NK-92 (cell line): ENCODE measurements around the gene EEF2K.
"Not testable (repeated sequence)": the region's sequence is repeated elsewhere in the genome, so short reads cannot be mapped to it uniquely, and the experiment has no call there.

Experiments
- DNase-seq: peaks from one replicate; lab custom pipeline; 2025; ENCODE audit not compliant: unreplicated experiment; lab: John Stamatoyannopoulos, UW

EEF2K gene

DNA sequence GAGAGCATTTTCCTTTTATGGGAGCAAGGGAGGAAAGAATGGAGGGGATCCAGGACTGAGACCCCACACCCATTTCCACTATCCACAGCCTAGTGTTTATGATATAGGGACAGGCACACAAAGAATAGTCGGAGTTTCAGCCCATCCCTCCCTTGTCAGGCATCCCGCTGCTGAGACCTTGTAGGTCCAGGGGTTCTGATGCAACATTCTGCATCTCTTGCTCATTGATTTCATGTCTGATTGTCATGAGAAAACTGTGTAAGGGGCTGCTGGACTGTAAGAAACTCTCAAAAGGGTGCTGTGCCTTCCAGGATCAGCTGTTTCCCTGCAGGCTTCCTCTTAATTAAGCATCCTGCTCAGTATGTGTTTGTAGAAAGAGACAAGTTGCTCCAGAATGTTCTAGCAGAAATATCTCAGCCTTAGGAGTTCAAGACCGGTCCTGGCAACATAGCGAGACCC lies 85.8 kb downstream of the EEF2K start:
- no peak for DNase-seq

DNA sequence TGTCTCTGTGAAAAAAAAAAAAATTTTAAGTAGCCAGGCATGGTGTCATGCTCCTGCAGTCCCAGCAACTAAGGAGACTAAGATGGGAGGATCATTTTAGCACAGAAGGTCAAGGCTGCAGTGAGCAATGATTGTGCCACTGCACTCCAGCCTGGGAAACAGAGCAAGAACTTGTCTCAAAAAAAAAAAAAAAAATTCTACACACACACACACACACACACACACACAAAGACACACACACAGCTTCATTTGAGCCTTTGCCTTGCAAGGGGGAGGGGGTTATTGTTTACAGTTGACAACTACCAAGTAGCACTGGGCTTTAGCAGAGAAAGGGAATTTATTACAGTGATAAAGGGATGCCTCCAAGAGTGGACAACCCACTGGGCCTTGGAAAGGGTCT lies 86.2 kb downstream of the EEF2K start:
- DNase-seq, result no peak

DNA sequence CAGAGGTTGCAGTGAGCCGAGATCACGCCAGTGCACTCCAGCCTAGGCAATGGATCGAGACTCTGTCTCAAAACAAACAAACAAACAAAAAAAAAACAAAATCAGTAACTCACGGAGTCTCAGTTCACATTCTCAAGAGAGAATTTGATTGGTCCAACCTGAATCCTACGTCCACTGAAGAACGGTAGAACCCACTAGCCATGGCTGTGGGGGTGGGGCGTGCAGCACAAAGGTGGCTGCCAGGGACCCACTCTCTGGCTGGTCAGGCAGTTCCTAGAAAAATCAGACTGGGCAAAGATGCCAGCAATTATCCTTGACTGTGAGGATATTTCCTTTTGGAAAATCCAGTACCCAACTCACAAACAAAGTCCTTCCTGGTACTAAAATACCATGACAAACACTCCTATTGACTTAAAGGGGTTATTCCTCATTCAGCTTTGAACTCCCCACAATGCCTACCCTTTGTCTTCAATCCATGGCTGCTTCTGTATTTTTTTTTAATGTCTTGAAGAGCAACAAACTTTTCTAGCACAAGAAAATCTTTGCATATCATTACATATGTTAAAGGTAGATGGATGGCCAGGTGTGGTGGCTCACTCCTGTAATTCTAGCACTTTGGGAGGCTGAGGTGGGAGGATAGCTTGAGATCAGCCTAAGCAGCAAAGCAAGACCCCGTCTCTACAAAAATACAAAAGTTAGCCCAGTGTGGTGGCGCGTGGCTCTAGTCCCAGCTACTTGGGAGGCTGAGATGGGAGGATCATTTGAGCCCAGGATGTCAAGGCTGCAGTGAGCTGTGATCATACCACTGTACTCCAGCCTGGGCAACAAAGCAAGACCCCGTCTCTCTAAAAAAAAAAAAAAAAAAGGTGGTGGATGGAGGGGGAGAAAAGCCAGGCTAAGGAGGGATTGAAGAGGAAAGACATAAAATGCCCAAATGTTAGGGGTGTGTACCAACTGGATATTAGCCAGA lies 87.3 kb downstream of the EEF2K start:
- no peak for DNase-seq

- no peak for DNase-seq
Measured at GRCh38 chr16:22296225-22297113, 90.4 kb downstream of the EEF2K start.

DNA sequence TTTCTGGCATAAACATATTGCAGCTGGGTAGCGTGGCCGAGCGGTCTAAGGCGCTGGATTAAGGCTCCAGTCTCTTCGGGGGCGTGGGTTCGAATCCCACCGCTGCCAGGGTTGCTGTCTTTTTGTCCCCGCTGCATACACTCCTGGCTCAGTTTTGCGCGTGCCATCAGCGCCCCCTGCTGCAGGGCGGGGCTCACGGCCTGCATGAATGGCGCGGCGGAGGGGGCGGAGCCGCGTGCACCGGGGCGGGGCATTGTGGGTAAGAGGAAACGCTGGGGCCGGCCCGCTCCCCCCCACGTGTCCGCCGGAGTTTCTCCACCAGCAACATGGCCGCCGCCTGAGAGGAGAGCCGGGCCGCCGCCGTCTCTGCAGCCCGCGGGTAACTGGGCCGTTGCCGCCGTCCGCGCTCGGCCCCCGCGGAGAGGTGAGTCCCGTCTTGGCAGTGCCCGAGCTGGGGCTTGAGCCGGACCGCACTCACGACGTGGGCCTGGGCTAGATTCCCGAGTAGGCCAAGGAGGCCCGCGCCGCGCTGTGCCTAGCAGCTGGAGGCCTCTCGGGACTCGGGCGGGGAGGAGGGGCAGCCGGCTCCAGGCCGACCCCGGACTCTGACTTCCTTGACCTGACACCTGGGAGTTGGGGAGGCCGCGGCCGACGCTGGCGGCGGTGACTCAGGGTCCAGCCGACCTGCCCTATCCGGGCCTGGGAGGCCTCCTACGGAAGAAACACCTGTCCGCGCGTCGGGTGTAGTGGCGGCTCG lies 91.2 kb downstream of the EEF2K start, which contains the start of gene POLR3E:
POLR3E (plus strand) TSS at position 296 of the 757 bp plus-strand sequence. CDS start 5,560 bp downstream, outside the sequence.
- peak; percentile 95 for DNase-seq

- no peak for DNase-seq
Measured at GRCh38 chr16:22297871-22298733, 92.0 kb downstream of the EEF2K start.

DNA sequence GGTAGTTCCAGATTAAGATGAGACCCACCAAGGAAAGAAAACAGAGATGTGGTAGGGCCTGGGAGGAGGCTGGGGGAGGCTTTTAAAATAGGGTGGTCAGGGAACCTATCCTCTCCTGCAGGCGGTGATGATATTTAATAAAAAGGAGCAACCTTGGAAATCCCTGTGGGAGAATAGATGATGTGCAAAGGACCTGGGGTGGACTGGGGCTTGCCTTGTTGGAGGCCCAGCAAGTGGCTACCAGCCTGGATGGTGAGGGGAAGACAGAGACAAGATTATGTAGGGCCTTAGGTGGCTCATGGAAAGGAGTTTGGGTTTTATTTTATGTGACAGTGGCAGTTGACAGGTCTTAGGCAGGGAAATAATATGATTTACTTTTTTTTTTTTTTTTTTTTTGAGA lies 93.0 kb downstream of the EEF2K start:
- DNase-seq, result no peak

- DNase-seq, result no peak
Measured at GRCh38 chr16:22300427-22301071, 94.5 kb downstream of the EEF2K start.

GRCh38 chr16:22301423-22301822 lies 95.3 kb downstream of the EEF2K start:
- not testable (repeated sequence) for DNase-seq

DNA sequence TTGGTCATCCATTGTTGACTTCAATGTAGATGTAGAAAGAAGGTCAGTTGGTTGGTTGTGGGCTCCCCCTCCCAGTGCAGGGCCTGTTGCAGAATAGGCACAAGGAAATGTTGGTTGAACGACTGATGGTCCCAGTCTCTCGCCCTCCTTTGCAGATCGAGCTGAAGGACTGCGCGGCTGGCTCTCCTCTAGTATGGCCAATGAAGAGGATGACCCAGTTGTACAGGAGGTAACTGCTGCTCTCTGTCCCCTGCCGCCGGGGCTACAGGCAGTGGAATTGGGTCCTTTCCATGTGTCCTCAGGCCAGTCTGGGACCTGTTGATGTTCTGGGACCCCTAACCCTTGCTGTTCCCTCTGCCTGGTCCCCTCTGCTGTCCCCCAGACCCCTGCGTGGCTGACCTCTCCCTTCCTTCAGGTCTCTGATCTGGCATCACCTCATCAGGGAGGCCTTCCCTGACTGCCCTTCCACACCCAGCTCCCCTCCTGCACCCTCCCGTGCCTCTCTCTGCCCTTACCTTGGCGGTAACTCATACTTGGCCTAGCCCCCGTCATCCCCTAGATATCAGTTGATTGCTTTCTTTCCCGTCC lies 96.8 kb downstream of the EEF2K start:
- no peak for DNase-seq

DNA sequence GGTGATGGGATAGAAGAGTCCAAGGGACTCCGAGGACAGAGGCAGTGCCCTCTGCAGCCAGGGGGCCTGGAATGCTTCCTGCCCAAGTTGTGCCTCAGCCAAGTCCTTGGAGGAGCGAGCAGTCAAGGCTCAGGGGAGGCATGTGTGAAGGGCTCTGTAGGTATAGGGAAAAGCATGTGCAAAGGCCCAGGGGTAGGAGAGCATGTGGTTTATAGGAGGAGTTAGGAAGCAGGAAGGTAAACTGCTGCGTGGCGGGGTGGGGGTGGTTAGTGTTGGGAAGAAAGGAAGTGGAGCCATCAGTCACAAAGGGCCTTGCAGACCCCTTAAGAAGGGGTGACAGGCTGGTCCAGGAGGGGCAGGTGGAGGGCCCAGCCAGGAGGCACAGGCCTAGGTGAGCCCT lies 98.3 kb downstream of the EEF2K start:
- DNase-seq, result no peak

- DNase-seq, result no peak
Measured at GRCh38 chr16:22306788-22307187, 100.7 kb downstream of the EEF2K start.

DNA sequence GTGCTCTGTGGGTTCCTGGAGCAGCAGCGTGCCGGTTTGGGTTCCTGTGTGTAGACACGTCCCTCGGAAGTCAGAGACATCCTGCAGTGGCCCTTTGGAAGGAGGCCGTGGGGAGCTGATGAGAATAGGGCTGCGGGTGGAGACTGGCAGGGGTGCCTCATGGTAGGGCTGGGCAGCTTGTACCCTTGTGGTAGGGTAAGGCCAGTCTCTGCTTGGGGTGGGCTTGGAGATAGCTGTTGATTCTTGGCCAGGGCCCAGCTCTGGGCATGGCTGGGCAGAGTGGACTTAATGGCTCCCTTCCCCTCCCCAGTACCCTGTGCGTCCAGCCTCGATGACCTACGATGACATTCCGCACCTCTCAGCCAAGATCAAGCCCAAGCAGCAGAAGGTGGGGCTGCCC lies 101.8 kb downstream of the EEF2K start:
- DNase-seq, result no peak

DNA sequence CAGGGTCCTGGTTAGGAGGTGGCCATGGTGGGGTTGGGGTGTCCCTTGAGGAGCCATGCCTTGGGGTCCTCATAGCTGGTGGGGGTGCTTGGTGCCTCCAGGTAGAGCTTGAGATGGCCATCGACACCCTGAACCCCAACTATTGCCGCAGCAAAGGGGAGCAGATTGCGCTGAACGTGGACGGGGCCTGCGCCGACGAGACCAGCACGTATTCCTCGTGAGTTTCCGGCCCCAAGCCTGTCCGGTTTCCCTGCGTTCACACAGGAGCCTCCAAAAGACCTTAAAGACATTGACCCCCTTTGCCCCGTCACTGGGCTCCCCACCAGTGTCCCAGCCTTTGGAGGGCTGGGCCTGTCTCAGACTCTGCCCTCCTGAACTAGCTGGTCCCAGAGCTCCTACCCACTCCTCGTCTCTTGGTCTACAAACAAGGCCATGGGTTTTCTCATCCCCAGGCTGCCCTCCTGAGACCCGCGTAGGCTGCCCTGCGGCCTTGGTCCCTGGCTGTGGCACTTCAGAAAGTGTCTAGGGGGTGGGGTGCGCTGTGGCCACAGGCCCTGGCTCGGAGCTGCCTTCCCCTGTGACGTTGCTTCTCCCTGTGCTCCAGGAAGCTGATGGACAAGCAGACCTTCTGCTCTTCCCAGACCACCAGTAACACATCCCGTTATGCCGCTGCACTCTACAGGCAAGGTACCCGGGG lies 102.9 kb downstream of the EEF2K start:
- DNase-seq, result no peak

DNA sequence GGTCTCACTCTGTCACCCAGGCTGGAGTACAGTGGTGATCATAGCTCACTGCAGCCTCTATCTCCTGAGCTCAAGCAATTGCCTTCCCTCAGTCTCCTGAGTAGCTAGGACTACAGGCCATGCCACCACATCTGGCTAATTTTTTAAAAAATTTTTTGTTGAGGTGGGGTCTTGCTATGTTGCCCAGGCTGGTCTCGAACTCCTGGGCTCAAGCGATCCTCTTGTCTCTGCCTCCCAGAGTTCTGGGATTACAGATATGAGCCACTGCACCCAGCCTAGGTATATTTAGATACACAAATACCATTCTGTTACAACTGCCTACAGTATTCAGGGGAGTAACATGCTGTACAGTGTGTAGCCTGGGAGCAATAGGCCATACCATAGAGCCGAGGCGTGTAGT lies 105.4 kb downstream of the EEF2K start:
- no peak for DNase-seq

- DNase-seq, result no peak
Measured at GRCh38 chr16:22312897-22313781, 107.1 kb downstream of the EEF2K start.

GRCh38 chr16:22313876-22314470 lies 107.9 kb downstream of the EEF2K start:
- DNase-seq, result no peak
